ENCODE results near the gene SAFB.
"Not testable (repeated sequence)": the region's sequence is repeated elsewhere in the genome, so short reads cannot be mapped to it uniquely, and the experiment has no call there.

SAFB gene

GRCh38 chr19:5595745-5596144 lies 27.1 kb upstream of the SAFB start:
- no peak for DNase-seq

- no peak for DNase-seq
Observed at GRCh38 chr19:5600797-5601196, 22.1 kb upstream of the SAFB start.

GRCh38 chr19:5603626-5604025 lies 19.3 kb upstream of the SAFB start:
- DNase-seq: no peak

DNA sequence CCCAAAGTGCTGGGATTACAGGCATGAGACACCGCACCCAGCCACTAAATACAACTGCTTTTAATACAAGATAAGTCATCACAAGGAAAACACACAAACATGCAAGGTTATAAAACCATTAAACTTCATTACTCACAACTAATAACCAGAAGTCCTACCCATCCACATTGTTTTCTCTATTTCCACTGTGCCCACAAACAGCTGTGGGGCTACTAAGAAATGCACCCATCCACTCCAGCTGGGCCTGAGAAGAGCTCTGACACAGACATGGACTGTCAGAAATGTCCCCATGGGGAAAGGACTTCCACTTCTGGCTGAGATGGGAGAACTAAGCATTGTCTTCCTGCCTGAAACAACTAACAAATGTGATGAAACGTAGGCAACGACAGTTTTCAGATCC lies 17.5 kb upstream of the SAFB start:
- no peak for DNase-seq

DNA sequence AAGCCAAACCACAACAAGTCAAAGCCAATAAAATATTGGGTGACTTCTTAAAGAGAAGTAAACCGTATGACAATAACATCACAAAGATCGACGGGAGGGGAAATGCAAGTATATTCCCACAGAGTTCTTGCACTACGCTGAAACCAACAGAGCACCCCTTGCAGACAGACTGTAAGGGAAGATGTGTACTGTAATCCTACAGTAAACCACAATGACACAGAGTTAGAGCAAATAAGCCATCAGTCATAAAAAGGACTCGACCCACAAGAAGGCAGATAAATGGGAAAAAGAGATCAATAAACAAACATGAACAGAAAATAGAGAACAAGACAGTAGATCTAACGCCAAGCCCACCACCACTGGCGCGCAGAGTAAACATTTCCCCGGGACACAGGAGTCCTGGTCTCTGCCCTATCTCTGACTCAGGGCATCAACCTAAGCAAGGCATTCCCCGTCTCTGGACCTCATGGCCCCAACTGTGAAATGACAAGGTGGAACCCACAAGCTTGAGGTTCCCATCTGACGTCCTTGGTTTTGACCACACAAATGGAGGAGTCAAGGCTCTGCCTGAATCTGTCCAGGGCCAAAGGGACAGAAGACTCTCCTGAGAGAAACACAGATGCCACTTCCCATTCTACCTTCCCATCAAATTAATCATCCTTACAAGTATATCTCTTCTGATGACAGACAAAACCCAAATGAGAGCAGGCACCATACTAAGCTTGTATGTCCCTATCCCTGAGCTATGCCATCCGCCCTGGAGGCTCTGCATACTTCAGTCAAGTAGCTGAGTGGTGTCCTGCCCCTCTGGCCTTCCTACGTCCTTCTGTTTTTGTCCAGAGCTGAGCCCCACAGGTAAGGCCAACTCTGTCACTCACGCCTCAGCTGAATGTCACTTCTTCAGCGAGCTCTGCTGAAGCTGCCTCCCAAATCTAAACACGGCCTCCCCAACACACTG lies 15.3 kb upstream of the SAFB start:
- DNase-seq: no peak

GRCh38 chr19:5608291-5608690 lies 14.6 kb upstream of the SAFB start:
- no peak for DNase-seq

- not testable (repeated sequence) for DNase-seq
Observed at GRCh38 chr19:5608766-5609165, 14.1 kb upstream of the SAFB start.

DNA sequence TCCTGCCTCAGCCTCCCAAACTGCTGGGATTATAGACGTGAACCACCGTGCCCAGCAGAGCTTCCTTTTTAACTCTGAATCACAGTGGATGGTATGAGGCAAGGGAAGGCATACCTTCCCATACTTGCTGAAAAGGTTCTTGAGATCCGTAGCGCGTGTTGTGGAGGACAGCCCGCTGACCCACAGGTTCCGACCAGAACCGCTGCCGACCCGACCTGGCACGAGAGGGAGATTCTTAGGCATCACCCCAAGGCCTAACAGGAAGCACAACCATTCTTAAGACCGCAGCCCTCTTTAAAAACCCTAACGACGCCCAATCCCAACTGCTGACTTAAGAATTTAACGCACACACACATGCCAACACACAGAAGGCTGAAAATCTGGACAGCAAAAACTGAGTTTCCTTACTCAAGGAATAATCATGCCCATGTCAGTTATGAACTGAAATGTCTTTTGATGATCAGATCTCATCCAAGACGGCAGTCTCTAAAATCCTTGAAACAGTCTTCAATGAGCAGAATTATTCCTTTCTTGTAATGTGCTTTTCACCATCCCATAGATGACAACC lies 12.9 kb upstream of the SAFB start:
- no peak for DNase-seq

DNA sequence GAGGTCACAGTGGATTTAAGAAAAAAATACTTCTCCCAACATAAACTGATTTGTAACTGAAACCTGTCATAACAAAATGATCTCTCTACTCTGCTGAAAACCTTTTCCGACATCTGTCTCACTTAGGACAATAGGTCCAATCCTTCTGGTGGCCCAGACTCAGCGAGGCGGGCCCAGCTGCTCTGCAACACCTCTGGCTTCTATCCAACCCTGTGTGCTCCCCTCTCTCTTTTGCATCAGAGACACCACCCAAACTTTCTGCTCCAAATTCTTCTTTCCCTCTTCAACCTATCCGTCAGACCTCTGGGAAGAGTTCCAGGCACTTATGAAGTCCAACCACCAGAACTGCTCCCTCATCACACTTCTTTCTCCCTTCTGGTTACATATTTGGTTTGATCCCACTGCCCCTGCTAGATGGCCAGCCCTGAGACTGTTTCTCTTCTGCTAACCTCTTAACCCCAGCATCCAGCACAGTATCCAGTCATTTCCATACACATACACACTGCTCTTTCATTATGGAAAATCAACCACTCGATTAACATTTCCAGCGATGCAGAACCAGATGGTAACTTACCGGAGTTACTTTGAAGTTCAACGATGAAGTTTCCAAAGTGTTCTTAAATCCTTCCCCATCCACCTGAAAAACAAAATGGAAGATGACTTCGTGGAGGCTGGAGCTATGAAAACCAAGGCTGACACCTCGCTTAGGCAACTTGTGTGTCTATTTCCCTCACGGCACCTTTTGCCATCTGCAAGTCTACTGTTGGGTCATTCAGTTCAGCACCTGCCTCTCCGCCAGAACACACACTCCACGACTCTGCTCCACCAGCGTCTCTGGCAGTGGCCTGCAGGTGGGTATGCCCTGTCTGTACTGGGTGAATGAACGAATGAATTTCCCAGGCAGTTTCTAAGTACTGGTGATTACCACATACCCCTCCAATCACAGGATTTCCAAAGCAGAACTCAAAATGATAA lies 9.7 kb upstream of the SAFB start:
- no peak for DNase-seq

- no peak for DNase-seq
Observed at GRCh38 chr19:5615756-5616327, 7.0 kb upstream of the SAFB start.

DNA sequence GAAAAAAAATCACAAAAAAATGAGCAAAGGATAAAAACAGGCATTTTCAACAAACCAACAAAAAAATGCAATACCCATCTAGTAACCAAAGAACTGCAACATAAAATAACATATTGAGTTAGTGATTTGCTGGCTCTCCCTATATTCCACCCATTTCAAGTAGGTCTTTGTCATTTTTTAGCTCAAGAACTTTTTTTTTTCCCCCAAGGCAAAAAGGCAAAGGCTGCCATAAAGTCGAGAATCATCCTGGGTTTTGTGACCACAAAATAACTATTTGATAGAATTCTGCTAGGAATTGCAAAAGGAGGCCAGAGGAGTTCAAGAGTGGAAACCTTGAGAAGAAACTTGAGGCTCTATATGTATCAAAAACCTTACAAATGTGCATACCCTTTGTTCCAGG lies 5.8 kb upstream of the SAFB start:
- DNase-seq: no peak

DNA sequence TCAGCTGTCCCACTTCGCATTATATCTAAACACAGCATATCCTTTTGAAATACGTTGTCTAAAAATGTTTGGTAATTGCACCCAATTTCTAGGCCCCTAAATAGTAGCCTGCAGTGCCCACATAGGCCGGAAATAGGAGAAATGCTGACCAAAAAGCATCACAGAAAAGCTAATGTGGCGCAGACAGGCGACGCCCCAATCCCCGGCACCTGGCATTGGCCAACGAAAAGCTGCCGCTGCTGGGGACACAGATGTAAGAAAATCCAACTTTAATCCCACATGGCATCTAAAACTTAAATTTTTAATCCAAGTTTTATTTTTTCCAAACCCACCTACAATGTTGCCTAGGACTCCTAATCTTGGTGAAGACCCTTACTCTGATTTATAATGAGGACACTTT lies 4.3 kb upstream of the SAFB start:
- DNase-seq: no peak

- DNase-seq: no peak
Observed at GRCh38 chr19:5619946-5620345, 2.9 kb upstream of the SAFB start.

- no peak for DNase-seq
Observed at GRCh38 chr19:5621311-5621944, 1.5 kb upstream of the SAFB start.

DNA sequence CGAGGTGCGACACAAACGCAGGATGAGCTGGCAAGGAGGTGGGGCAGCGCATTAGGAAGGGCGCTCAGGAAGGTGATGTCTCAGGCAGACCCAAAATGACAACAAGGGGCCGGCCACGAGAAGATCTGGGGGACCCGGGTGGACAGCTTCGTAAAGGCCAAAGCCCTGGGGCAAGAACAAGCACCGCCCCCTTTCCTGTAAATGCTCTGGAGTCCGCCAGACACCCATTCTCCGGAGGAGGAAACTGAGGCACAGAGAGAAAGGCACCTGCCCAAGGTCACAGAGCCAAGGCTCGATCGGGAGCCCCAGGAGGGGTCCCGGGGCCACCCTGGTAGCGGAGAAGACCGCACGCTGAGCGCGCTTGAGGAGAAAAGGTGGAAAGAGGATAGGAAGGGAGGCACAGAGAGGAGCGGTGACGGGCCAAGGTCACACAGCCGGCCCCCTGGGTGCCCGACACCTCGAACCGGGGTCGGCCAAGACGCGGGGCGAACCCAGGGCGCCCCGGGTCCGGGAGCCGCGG lies 878 bp upstream of the SAFB start:
- no peak for DNase-seq

- DNase-seq: no peak
Observed at GRCh38 chr19:5623397-5624017, 624 bp downstream of the SAFB start.

DNA sequence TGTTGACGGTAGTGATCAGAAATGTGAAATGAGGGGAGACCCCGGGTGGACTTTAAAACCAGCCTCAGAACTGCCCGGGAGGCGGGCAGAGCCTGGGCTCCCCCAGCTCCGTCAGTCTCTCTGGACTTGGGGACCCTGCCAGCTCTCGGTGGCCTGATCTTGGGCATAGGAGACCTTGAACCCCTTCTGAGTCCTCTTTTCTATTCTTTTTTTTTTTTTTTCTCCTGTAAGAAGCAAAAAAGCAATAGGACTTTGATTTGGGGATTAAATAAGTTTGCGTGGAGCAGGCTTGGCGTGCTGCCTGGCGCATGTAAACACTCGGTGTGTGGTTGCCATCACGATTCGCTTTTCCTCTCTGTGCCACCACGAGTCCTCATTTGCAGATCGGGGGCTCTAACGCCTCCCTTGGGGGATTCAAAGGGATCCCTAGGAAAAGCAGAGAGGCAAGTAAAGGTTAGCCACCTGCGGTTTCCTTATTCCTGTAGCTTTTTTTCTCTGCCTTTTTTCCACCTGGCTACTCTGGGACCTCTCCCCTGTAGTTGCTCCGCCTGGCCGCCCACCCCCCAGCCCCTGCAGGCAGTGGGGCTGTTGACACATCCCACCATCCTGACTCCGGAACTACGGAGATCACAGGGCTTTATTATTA lies 1.3 kb downstream of the SAFB start:
- no peak for DNase-seq

GRCh38 chr19:5624741-5625278 lies 1.9 kb downstream of the SAFB start:
- no peak for DNase-seq

GRCh38 chr19:5625641-5626040 lies 2.8 kb downstream of the SAFB start:
- no peak for DNase-seq

GRCh38 chr19:5627395-5627904 lies 4.6 kb downstream of the SAFB start:
- peak; percentile 92 to 94 for DNase-seq

DNA sequence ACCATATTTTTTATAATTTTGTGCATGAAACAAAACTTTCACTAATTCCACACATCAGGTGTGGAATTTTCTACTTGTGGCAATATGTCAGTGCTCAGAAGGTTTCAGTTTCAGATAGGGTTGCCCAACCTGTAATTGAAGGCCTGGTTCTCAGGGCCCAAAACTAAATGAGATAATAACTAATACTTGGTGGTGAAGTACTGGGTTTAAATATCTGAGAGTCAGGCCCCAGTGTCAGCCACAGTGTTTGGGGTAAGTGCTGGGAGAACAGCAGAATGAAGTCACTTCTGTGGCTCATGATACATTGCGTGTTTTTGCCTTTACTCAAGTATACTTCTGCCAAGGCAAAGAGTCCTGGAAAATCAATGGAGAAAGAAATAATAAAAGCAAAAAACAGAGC lies 5.6 kb downstream of the SAFB start:
- peak; percentile 58 to 63 for DNase-seq

All from inflammatory macrophage treated with lipopolysaccharide for 1 hour (primary cell).